Right lobe of liver (tissue), 6 donors: Measurements from ENCODE around the gene HSD17B3. TPM values are rescaled to one million over a fixed set of nuclear protein-coding genes. Genes with fewer than 3 reads are reported as not detected.
A peak's percentile ranks its signal among the peaks of the same experiment; 100 is the strongest.

Experiments
- ATAC-seq, 4 donors: fragments of 200-7000 bp; cut with Tn5 transposase; one replicate each; pipeline ENCODE4 v1.9.1; 2020; ENCODE audit warnings: mild to moderate bottlenecking in 4 of 4, moderate library complexity in 4 of 4
- DNase-seq, 3 donors: peaks; one replicate each; pipeline ENCODE4 v3.0.0-alpha.2; 2020
- H3K27ac ChIP-seq, 3 donors: fragments of 200-600 bp; one replicate each; pipeline ENCODE4 v1.8.0; 2022
- H3K27me3 ChIP-seq, 2 donors: fragments of 200-600 bp; one replicate each; pipeline ENCODE4 v1.8.0; 2022
- H3K36me3 ChIP-seq, 4 donors: fragments of 200-600 bp; sonication (generic) in 1 of 4; one replicate each; pipeline versions ENCODE4 v1.5.1 to v1.8.0; 2017 to 2022; ENCODE audit warnings: control low read depth in 1 of 4
- H3K4me1 ChIP-seq, 4 donors: fragments of 200-600 bp; sonication (generic) in 1 of 4; one replicate each; pipeline versions ENCODE4 v1.5.1 to v1.8.0; 2017 to 2022; ENCODE audit warnings: control low read depth in 1 of 4
- H3K4me3 ChIP-seq, 3 donors: fragments of 200-600 bp; one replicate each; pipeline ENCODE4 v1.8.0; 2022
- H3K9me3 ChIP-seq, 4 donors: fragments of 200-600 bp; sonication (generic) in 1 of 4; one replicate each; pipeline versions ENCODE4 v1.5.1 to v1.8.0; 2017 to 2022; ENCODE audit warnings: control low read depth in 1 of 4
- CTCF ChIP-seq, 4 donors: fragments of 200-600 bp in 3 of 4; fragments of 450-650 bp in 1 of 4; IDR thresholded peaks; one replicate each; pipeline versions ENCODE4 v1.5.1 to v1.8.0; 2016 to 2022; ENCODE audit warnings: antibody characterized with exemption in 4 of 4, mild to moderate bottlenecking in 2 of 4
- POLR2A ChIP-seq: fragments of 450-650 bp; IDR thresholded peaks from one replicate; pipeline ENCODE4 v1.6.1; 2017; ENCODE audit warnings: antibody characterized with exemption, mild to moderate bottlenecking
- WGBS: methylation state at CpG from one replicate; pipeline ENCODE4 v1.1.6; 2018; ENCODE audit warnings: low coverage, low lambda C conversion rate; ENCODE audit not compliant: insufficient coverage; ENCODE audit errors: missing lambda C conversion rate; 5-methylcytosine and 5-hydroxymethylcytosine counted together
- intact Hi-C, 2 donors: fragments of 100-400 bp; cut with DNase I; formaldehyde crosslinking; loops; one replicate each; pipeline versions ENCODE4 v1.11.2 to v1.14.1; 2022
- total RNA-seq, 6 experiments: library from RNA; depleted of rRNA in 2 of 6; stranded (reverse); fragments of >200 nt in 2 of 6; fragmentation: NEBNext Ultra II Directional in 3 of 6; extraction: Animal tissue kit (Norgen Biotek cat#: 25700) in 3 of 6; gene quantifications; one replicate each; pipeline versions ENCODE4 v1.1.0 to v1.2.4, GENCODE V29; 2016 to 2023
- donor health status: DM: no; HTN: yes; CAD: no.
- donor health status: DM: no; HTN: no; CAD: no.
- donor health status: DM: no; HTN: no; CAD: no.
- donor health status: DM: no; HTN: yes; CAD: no.
- donor health status: DM: no; HTN: yes; CAD: no.

Gene HSD17B3
- total RNA-seq, 6 experiments from 2014 or later = 1.8 to 4.4 (median 3.1) TPM; not detected in 2

GRCh38 chr9:96253059-96253696, 48.8 kb downstream of the HSD17B3 start:
- no peaks in the 10 kb centered on the region for H3K36me3 ChIP-seq
- intact Hi-C loops = no loop called here
- no peaks in the 10 kb centered on the region for H3K9me3 ChIP-seq
- peak in 3 of 4 donors; percentile 31 to 67 (median 57) for ATAC-seq
- no peaks in the 10 kb centered on the region for H3K27me3 ChIP-seq
- 72% methylated on average over 6 of the region's 11 CpGs for WGBS
- no peaks in the 10 kb centered on the region for H3K4me1 ChIP-seq
- DNase-seq = peak in 1 of 3 donors; percentile 59
- no peak overlapping the region for H3K4me3 ChIP-seq
- TF ChIP-seq POLR2A (no peak), CTCF (IDR thresholded peaks at IDR 0.05) (no peak)
- no peak overlapping the region for H3K27ac ChIP-seq

GRCh38 chr9:96251451-96251850, 50.5 kb downstream of the HSD17B3 start:
- DNase-seq (no peak), ATAC-seq (no peak)
- intact Hi-C loops = no loop called here
- no peak overlapping the region for H3K4me3 ChIP-seq
- no peaks in the 10 kb centered on the region for H3K9me3 ChIP-seq
- no peak overlapping the region for H3K27ac ChIP-seq
- no peaks in the 10 kb centered on the region for H3K36me3 ChIP-seq
- WGBS = 94% methylated on average over 4 of the region's 4 CpGs
- no peaks in the 10 kb centered on the region for H3K4me1 ChIP-seq
- H3K27me3 ChIP-seq = no peaks in the 10 kb centered on the region
- no peak for TF ChIP-seq POLR2A
- TF ChIP-seq CTCF (IDR thresholded peaks at IDR 0.05) = no peak

- Histone ChIP-seq H3K27ac (no peak overlapping the region), H3K9me3 (no peaks in the 10 kb centered on the region), H3K27me3 (no peaks in the 10 kb centered on the region), H3K4me1 (no peaks in the 10 kb centered on the region), H3K36me3 (no peaks in the 10 kb centered on the region), H3K4me3 (no peak overlapping the region)
- 71% methylated on average over 6 of the region's 6 CpGs for WGBS
- TF ChIP-seq POLR2A = no peak
- TF ChIP-seq CTCF (IDR thresholded peaks at IDR 0.05) = no peak
- no peak for DNase-seq
- intact Hi-C loops = loop anchor here (10.0 kb wide), 1 partner anchor 65 kb away; no protein-coding TSS in a partner anchor
- ATAC-seq = no peak
Observed at GRCh38 chr9:96249746-96250145, 52.2 kb downstream of the HSD17B3 start.

GRCh38 chr9:96246267-96246671, 55.7 kb downstream of the HSD17B3 start:
- peak overlapping the region in 1 of 3 donors; percentile 20 for H3K4me3 ChIP-seq
- H3K27me3 ChIP-seq = no peaks in the 10 kb centered on the region
- H3K27ac ChIP-seq = peak overlapping the region in 1 of 3 donors; percentile 71
- DNase-seq (peak in 2 of 3 donors; percentile 52 to 80), ATAC-seq (peak; percentile 61 to 96 (median 90))
- intact Hi-C loops = loop anchor here (10.0 kb wide), 1 partner anchor 69 kb away; no protein-coding TSS in a partner anchor
- no peaks in the 10 kb centered on the region for H3K9me3 ChIP-seq
- no peaks in the 10 kb centered on the region for H3K4me1 ChIP-seq
- 47% methylated on average over 8 of the region's 8 CpGs for WGBS
- TF ChIP-seq POLR2A (no peak), CTCF (IDR thresholded peaks at IDR 0.05) (no peak)
- H3K36me3 ChIP-seq = no peaks in the 10 kb centered on the region
